ENCODE data around the gene HSF4. TPM values are rescaled to one million over a fixed set of nuclear protein-coding genes. Genes with fewer than 3 reads are reported as not detected.

HSF4 gene
- total RNA-seq, 1 donor from 2014 or later, result 5.5 TPM

GRCh38 chr16:67204076-67204475 is 39.5 kb downstream of the HSF4 start:
- no peak for DNase-seq (ENCODE audit: low read depth)
- Histone ChIP-seq H3K36me3 (ENCODE audit: control insufficient read depth, insufficient read depth, low read length) (no peaks in the 10 kb centered on the region), H3K27me3 (ENCODE audit: control insufficient read depth, insufficient read depth, low read length) (no peaks in the 10 kb centered on the region), H3K4me3 (ENCODE audit: low read depth, low read length) (no peak overlapping the region)
- no peak for TF ChIP-seq CTCF (IDR thresholded peaks at IDR 0.05; ENCODE audit: insufficient read depth, low read length, poor library complexity, severe bottlenecking)

GRCh38 chr16:67206129-67206837 is 41.7 kb downstream of the HSF4 start:
- no peak for TF ChIP-seq CTCF (IDR thresholded peaks at IDR 0.05; ENCODE audit: insufficient read depth, low read length, poor library complexity, severe bottlenecking)
- no peak for DNase-seq (ENCODE audit: low read depth)
- no peak overlapping the region for H3K4me3 ChIP-seq (ENCODE audit: low read depth, low read length)
- H3K27me3 ChIP-seq (ENCODE audit: control insufficient read depth, insufficient read depth, low read length), result no peaks in the 10 kb centered on the region
- H3K36me3 ChIP-seq (ENCODE audit: control insufficient read depth, insufficient read depth, low read length), result no peaks in the 10 kb centered on the region

GRCh38 chr16:67206838-67207248 is 42.3 kb downstream of the HSF4 start:
- Histone ChIP-seq H3K36me3 (ENCODE audit: control insufficient read depth, insufficient read depth, low read length) (no peaks in the 10 kb centered on the region), H3K27me3 (ENCODE audit: control insufficient read depth, insufficient read depth, low read length) (no peaks in the 10 kb centered on the region), H3K4me3 (ENCODE audit: low read depth, low read length) (no peak overlapping the region)
- no peak for TF ChIP-seq CTCF (IDR thresholded peaks at IDR 0.05; ENCODE audit: insufficient read depth, low read length, poor library complexity, severe bottlenecking)
- no peak for DNase-seq (ENCODE audit: low read depth)

GRCh38 chr16:67207249-67208091 is 42.9 kb downstream of the HSF4 start:
- no peak for DNase-seq (ENCODE audit: low read depth)
- TF ChIP-seq CTCF (IDR thresholded peaks at IDR 0.05; ENCODE audit: insufficient read depth, low read length, poor library complexity, severe bottlenecking), result no peak
- Histone ChIP-seq H3K36me3 (ENCODE audit: control insufficient read depth, insufficient read depth, low read length) (no peaks in the 10 kb centered on the region), H3K4me3 (ENCODE audit: low read depth, low read length) (no peak overlapping the region), H3K27me3 (ENCODE audit: control insufficient read depth, insufficient read depth, low read length) (no peaks in the 10 kb centered on the region)

- Histone ChIP-seq H3K4me3 (ENCODE audit: low read depth, low read length) (no peak overlapping the region), H3K27me3 (ENCODE audit: control insufficient read depth, insufficient read depth, low read length) (no peaks in the 10 kb centered on the region), H3K36me3 (ENCODE audit: control insufficient read depth, insufficient read depth, low read length) (no peaks in the 10 kb centered on the region)
- no peak for TF ChIP-seq CTCF (IDR thresholded peaks at IDR 0.05; ENCODE audit: insufficient read depth, low read length, poor library complexity, severe bottlenecking)
- DNase-seq (ENCODE audit: low read depth), result no peak
Observed at GRCh38 chr16:67208154-67208896, 43.8 kb downstream of the HSF4 start.
